ENCODE results near the gene FES. TPM values are rescaled to one million over a fixed set of nuclear protein-coding genes. Genes with fewer than 3 reads are reported as not detected.

The FES gene
- total and polyA plus RNA-seq, 10 of the 15 experiments (the other 5 are each of a cell fraction or from before 2014, with no cell fraction given) = 0.07 to 23.9 (median 9.9) TPM

DNA sequence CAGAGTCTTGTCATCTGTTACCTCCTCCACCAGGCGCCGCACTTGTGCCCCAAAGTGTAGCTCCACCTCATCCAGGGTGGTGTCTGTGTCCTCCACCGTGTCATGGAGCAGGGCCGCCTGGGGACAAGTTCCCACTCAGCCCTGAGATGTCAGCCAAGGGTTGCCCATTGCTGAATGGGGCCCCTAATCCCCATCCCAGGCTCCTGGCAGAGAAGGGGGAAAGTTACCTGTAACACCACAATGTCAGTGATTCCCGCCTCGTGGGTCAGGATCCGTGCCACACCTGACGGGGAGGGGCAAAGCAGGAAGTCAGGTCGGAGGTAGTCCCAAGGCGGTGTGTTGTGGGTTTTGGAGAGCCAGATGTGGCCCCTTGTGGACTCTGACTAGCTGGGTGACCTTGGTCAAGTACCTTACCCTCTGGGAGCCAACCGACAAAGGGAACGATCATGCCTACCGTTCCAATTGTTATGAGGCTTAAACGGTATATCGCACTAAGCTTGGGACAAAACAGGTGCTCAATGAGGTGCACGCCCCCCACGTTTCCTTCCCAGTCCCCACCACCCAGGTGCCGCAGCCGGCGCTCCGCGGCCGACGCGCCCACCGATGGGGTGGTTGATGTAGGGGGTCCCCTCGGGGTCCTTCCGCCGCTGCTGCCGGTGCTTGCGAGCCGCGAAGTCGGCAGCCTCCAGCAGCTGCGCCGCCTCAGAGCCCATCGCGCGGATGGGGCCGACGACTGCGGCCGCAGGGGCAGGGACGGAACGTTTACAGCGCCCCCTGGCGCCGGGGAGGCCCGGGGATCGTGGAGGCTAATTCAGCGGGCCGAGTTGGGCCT is 47.7 kb downstream of the FES start, which contains the start of gene HDDC3 (continued):
- TF ChIP-seq ETV6 (conservative IDR thresholded peaks at IDR 0.05 in 1 of 2, IDR thresholded peaks at IDR 0.05 in 1 of 2; ENCODE audit: borderline replicate concordance in 1 of 2, low read depth in 1 of 2) (0 out of 4 replicates have a peak, but pooled peaks of 1 of the 2 experiments have one; percentile 19), POLR2AphosphoS2 (IDR thresholded peaks at IDR 0.05; ENCODE audit: low read depth, low read length) (no peak), MEF2B (IDR thresholded peaks at IDR 0.05; ENCODE audit: partially characterized antibody, poor library complexity, severe bottlenecking) (peak; percentile 25), SMC3 (IDR thresholded peaks at IDR 0.05; ENCODE audit: borderline replicate concordance, low read length) (peak; percentile 59), NFIC (IDR thresholded peaks at IDR 0.05; ENCODE audit: low read depth, low read length) (no peak), GATAD2B (conservative IDR thresholded peaks at IDR 0.05; ENCODE audit: low read depth) (peak; percentile 39; the same call in 1 of the 2 replicates), BRCA1 (IDR thresholded peaks at IDR 0.05; ENCODE audit: low read depth, low read length) (0 out of 2 replicates have a peak, but pooled peaks have one; percentile 9), BACH1 (IDR thresholded peaks at IDR 0.05; ENCODE audit: borderline replicate concordance) (peak; percentile 82), LARP7 (IDR thresholded peaks at IDR 0.05) (peak; percentile 93), RCOR1 (conservative IDR thresholded peaks at IDR 0.05; ENCODE audit: low read depth, low read length) (peak; percentile 84; the same call in 1 of the 2 replicates), SIX5 (IDR thresholded peaks at IDR 0.05; ENCODE audit: low read depth, low read length, severe bottlenecking) (peak; percentile 12), WRNIP1 (IDR thresholded peaks at IDR 0.05; ENCODE audit: borderline replicate concordance, low read depth, low read length) (no peak; the same call in 1 of the 2 replicates), IRF4 (IDR thresholded peaks at IDR 0.05; ENCODE audit: low read depth, low read length) (0 out of 2 replicates have a peak, but pooled peaks have one; percentile 20), ZNF207 (IDR thresholded peaks at IDR 0.05; ENCODE audit: borderline replicate concordance) (no peak), YY1 (IDR thresholded peaks at IDR 0.05; ENCODE audit: low read depth, low read length) (peak; percentile 90), MTA2 (IDR thresholded peaks at IDR 0.05; ENCODE audit: low read depth) (peak; percentile 8; the same call in 1 of the 2 replicates)
- TF ChIP-seq, protein P1, sequence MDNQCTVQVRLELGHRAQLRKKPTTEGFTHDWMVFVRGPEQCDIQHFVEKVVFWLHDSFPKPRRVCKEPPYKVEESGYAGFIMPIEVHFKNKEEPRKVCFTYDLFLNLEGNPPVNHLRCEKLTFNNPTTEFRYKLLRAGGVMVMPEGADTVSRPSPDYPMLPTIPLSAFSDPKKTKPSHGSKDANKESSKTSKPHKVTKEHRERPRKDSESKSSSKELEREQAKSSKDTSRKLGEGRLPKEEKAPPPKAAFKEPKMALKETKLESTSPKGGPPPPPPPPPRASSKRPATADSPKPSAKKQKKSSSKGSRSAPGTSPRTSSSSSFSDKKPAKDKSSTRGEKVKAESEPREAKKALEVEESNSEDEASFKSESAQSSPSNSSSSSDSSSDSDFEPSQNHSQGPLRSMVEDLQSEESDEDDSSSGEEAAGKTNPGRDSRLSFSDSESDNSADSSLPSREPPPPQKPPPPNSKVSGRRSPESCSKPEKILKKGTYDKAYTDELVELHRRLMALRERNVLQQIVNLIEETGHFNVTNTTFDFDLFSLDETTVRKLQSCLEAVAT (IDR thresholded peaks at IDR 0.05) = peak; percentile 72; the same call in 1 of the 2 replicates
- TF ChIP-seq, protein P2, sequence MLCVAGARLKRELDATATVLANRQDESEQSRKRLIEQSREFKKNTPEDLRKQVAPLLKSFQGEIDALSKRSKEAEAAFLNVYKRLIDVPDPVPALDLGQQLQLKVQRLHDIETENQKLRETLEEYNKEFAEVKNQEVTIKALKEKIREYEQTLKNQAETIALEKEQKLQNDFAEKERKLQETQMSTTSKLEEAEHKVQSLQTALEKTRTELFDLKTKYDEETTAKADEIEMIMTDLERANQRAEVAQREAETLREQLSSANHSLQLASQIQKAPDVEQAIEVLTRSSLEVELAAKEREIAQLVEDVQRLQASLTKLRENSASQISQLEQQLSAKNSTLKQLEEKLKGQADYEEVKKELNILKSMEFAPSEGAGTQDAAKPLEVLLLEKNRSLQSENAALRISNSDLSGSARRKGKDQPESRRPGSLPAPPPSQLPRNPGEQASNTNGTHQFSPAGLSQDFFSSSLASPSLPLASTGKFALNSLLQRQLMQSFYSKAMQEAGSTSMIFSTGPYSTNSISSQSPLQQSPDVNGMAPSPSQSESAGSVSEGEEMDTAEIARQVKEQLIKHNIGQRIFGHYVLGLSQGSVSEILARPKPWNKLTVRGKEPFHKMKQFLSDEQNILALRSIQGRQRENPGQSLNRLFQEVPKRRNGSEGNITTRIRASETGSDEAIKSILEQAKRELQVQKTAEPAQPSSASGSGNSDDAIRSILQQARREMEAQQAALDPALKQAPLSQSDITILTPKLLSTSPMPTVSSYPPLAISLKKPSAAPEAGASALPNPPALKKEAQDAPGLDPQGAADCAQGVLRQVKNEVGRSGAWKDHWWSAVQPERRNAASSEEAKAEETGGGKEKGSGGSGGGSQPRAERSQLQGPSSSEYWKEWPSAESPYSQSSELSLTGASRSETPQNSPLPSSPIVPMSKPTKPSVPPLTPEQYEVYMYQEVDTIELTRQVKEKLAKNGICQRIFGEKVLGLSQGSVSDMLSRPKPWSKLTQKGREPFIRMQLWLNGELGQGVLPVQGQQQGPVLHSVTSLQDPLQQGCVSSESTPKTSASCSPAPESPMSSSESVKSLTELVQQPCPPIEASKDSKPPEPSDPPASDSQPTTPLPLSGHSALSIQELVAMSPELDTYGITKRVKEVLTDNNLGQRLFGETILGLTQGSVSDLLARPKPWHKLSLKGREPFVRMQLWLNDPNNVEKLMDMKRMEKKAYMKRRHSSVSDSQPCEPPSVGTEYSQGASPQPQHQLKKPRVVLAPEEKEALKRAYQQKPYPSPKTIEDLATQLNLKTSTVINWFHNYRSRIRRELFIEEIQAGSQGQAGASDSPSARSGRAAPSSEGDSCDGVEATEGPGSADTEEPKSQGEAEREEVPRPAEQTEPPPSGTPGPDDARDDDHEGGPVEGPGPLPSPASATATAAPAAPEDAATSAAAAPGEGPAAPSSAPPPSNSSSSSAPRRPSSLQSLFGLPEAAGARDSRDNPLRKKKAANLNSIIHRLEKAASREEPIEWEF (IDR thresholded peaks at IDR 0.05; ENCODE audit: insufficient replicate concordance, low read depth, low read length) = no peak
- TF ChIP-seq, protein P3, sequence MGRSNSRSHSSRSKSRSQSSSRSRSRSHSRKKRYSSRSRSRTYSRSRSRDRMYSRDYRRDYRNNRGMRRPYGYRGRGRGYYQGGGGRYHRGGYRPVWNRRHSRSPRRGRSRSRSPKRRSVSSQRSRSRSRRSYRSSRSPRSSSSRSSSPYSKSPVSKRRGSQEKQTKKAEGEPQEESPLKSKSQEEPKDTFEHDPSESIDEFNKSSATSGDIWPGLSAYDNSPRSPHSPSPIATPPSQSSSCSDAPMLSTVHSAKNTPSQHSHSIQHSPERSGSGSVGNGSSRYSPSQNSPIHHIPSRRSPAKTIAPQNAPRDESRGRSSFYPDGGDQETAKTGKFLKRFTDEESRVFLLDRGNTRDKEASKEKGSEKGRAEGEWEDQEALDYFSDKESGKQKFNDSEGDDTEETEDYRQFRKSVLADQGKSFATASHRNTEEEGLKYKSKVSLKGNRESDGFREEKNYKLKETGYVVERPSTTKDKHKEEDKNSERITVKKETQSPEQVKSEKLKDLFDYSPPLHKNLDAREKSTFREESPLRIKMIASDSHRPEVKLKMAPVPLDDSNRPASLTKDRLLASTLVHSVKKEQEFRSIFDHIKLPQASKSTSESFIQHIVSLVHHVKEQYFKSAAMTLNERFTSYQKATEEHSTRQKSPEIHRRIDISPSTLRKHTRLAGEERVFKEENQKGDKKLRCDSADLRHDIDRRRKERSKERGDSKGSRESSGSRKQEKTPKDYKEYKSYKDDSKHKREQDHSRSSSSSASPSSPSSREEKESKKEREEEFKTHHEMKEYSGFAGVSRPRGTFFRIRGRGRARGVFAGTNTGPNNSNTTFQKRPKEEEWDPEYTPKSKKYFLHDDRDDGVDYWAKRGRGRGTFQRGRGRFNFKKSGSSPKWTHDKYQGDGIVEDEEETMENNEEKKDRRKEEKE (IDR thresholded peaks at IDR 0.05) = 0 out of 2 replicates have a peak, but pooled peaks have one; percentile 9

Measured in GM12878 (cell line).